Renal pelvis (tissue), 12 donors: Measurements from ENCODE around the gene CDC42EP4. TPM values are rescaled to one million over a fixed set of nuclear protein-coding genes. Genes with fewer than 3 reads are reported as not detected.
A peak's percentile ranks its signal among the peaks of the same experiment; 100 is the strongest.

Experiments used
- DNase-seq: peaks from one replicate; pipeline ENCODE4 v3.0.0-alpha.2; 2013
- long read RNA-seq, 16 experiments: transcript quantifications; one replicate each; lab custom pipeline, GENCODE V29; 2026
- polyA plus RNA-seq, 3 donors: library from polyadenylated mRNA; unstranded; fragments of 120-200 nt; gene quantifications; one replicate each; pipeline ENCODE4 v1.2.1, GENCODE V29; 2013; ENCODE audit not compliant: insufficient read length in 3 of 3

The CDC42EP4 gene
- 10 to 100 TPM; 48.5 to 57.9 (median 54.5) TPM for polyA plus RNA-seq
- long read RNA-seq, donor 1, transcript CDC42EP4-201 (2 exons, 3,272 nt) = major isoform, 18 of 21 reads
- long read RNA-seq, donor 1, partial matches to known transcripts = 0 of 21 reads
- long read RNA-seq, donor 1, other reads (novel, unspliced or antisense) = 0 of 21 reads
- long read RNA-seq, donor 2, transcript CDC42EP4-201 (2 exons, 3,272 nt) = major isoform, 13 of 15 reads
- long read RNA-seq, donor 2, partial matches to known transcripts = 0 of 15 reads
- long read RNA-seq, donor 2, other reads (novel, unspliced or antisense) = 0 of 15 reads
- long read RNA-seq, donor 3, transcript CDC42EP4-201 (2 exons, 3,272 nt) = major isoform, 21 of 23 reads
- long read RNA-seq, donor 3, partial matches to known transcripts = 0 of 23 reads
- long read RNA-seq, donor 3, other reads (novel, unspliced or antisense) = 0 of 23 reads
- long read RNA-seq, donor 4, transcript CDC42EP4-201 (2 exons, 3,272 nt) = major isoform, 23 of 25 reads
- long read RNA-seq, donor 4, partial matches to known transcripts = 0 of 25 reads
- long read RNA-seq, donor 4, other reads (novel, unspliced or antisense) = 0 of 25 reads
- long read RNA-seq, donor 5, transcript CDC42EP4-201 (2 exons, 3,272 nt) = major isoform, 5 of 6 reads
- long read RNA-seq, donor 5, partial matches to known transcripts = 0 of 6 reads
- long read RNA-seq, donor 5, other reads (novel, unspliced or antisense) = 0 of 6 reads
- long read RNA-seq, donor 6, transcript CDC42EP4-201 (2 exons, 3,272 nt) = major isoform, 11 of 13 reads
- long read RNA-seq, donor 6, partial matches to known transcripts = 0 of 13 reads
- long read RNA-seq, donor 6, other reads (novel, unspliced or antisense) = 0 of 13 reads
- long read RNA-seq, donor 7, transcript CDC42EP4-205 (2 exons, 1,022 nt) = minor isoform, 8 of 29 reads
- long read RNA-seq, donor 7, transcript CDC42EP4-201 (2 exons, 3,272 nt) = major isoform, 21 of 29 reads
- long read RNA-seq, donor 7, partial matches to known transcripts = 0 of 29 reads
- long read RNA-seq, donor 7, other reads (novel, unspliced or antisense) = 0 of 29 reads
- long read RNA-seq, donor 8, transcript CDC42EP4-201 (2 exons, 3,272 nt) = major isoform, 17 of 20 reads
- long read RNA-seq, donor 8, partial matches to known transcripts = 0 of 20 reads
- long read RNA-seq, donor 8, other reads (novel, unspliced or antisense) = 0 of 20 reads
- long read RNA-seq, donor 9, transcript CDC42EP4-201 (2 exons, 3,272 nt) = major isoform, 13 of 16 reads
- long read RNA-seq, donor 9, partial matches to known transcripts = 0 of 16 reads
- long read RNA-seq, donor 9, other reads (novel, unspliced or antisense) = 0 of 16 reads
- long read RNA-seq, donor 10, transcript CDC42EP4-201 (2 exons, 3,272 nt) = major isoform, 11 of 13 reads
- long read RNA-seq, donor 10, partial matches to known transcripts = 0 of 13 reads
- long read RNA-seq, donor 10, other reads (novel, unspliced or antisense) = 0 of 13 reads
- long read RNA-seq, donor 11, transcript CDC42EP4-201 (2 exons, 3,272 nt) = major isoform, 7 of 12 reads
- long read RNA-seq, donor 11, transcript CDC42EP4-205 (2 exons, 1,022 nt) = minor isoform, 5 of 12 reads
- long read RNA-seq, donor 11, partial matches to known transcripts = 0 of 12 reads
- long read RNA-seq, donor 11, other reads (novel, unspliced or antisense) = 0 of 12 reads
- long read RNA-seq, donor 12, transcript CDC42EP4-201 (2 exons, 3,272 nt) = major isoform, 20 of 27 reads
- long read RNA-seq, donor 12, transcript CDC42EP4-205 (2 exons, 1,022 nt) = minor isoform, 7 of 27 reads
- long read RNA-seq, donor 12, partial matches to known transcripts = 0 of 27 reads
- long read RNA-seq, donor 12, other reads (novel, unspliced or antisense) = 0 of 27 reads
- long read RNA-seq, donor 13, partial matches to known transcripts = 0 of 6 reads
- long read RNA-seq, donor 13, other reads (novel, unspliced or antisense) = 0 of 6 reads
- long read RNA-seq, donor 14 = 0 reads
- long read RNA-seq, donor 15 = 0 reads
- long read RNA-seq, donor 16, transcript CDC42EP4-201 (2 exons, 3,272 nt) = major isoform, 21 of 22 reads
- long read RNA-seq, donor 16, partial matches to known transcripts = 0 of 22 reads
- long read RNA-seq, donor 16, other reads (novel, unspliced or antisense) = 0 of 22 reads

- peak; percentile 95 for DNase-seq
These were observed at the start of gene CDC42EP4 for GRCh38 chr17:73311781-73312641. TSS of gene CDC42EP4 (minus strand) at chr17:73312001. CDS start at chr17:73286500, 25,501 bp downstream.

- DNase-seq = peak; percentile 77
These were observed 49.4 kb upstream of the CDC42EP4 start for GRCh38 chr17:73360961-73361761.

GRCh38 chr17:73359987-73360410 lies 48.2 kb upstream of the CDC42EP4 start:
- no peak for DNase-seq

GRCh38 chr17:73359352-73359751 lies 47.6 kb upstream of the CDC42EP4 start:
- DNase-seq = no peak

- DNase-seq = no peak
These were observed 46.9 kb upstream of the CDC42EP4 start for GRCh38 chr17:73358668-73359067.

GRCh38 chr17:73357981-73358380 lies 46.2 kb upstream of the CDC42EP4 start:
- no peak for DNase-seq

GRCh38 chr17:73357318-73357717 lies 45.5 kb upstream of the CDC42EP4 start:
- no peak for DNase-seq

GRCh38 chr17:73356561-73357170 lies 44.9 kb upstream of the CDC42EP4 start:
- DNase-seq = no peak

GRCh38 chr17:73354423-73355284 lies 42.9 kb upstream of the CDC42EP4 start:
- no peak for DNase-seq

- DNase-seq = no peak
These were observed 40.5 kb upstream of the CDC42EP4 start for GRCh38 chr17:73352261-73352660.

GRCh38 chr17:73351764-73352163 lies 40.0 kb upstream of the CDC42EP4 start:
- no peak for DNase-seq

- DNase-seq = no peak
These were observed 39.1 kb upstream of the CDC42EP4 start for GRCh38 chr17:73350864-73351263.

- no peak for DNase-seq
These were observed 37.8 kb upstream of the CDC42EP4 start for GRCh38 chr17:73349647-73350046.

GRCh38 chr17:73349138-73349537 lies 37.3 kb upstream of the CDC42EP4 start:
- DNase-seq = no peak

- no peak for DNase-seq
These were observed 37.0 kb upstream of the CDC42EP4 start for GRCh38 chr17:73348829-73349095.

- no peak for DNase-seq
These were observed 36.4 kb upstream of the CDC42EP4 start for GRCh38 chr17:73348018-73348828.
